HCT116 (cell line): ENCODE data around the gene DOCK7. TPM values are rescaled to one million over a fixed set of nuclear protein-coding genes. Genes with fewer than 3 reads are reported as not detected.

Experiments
- ATAC-seq: fragments of 200-7000 bp; cut with Tn5 transposase; 2 replicates; pipeline ENCODE4 v1.9.1; 2020; ENCODE audit warnings: mild to moderate bottlenecking, moderate library complexity
- BruUV-seq: library from RNA; stranded (reverse); fragments of 400-500 nt; replicated peaks from 2 replicates; lab custom pipeline; 2021; lab: Mats Ljungman, UMichigan
- CTCF ChIA-PET: fragments of 300-600 bp; sonication (Branson Sonifier 250); formaldehyde crosslinking; loops from one replicate; lab custom pipeline; 2021; ENCODE audit warnings: antibody characterized with exemption; lab: Charles Lee
- POLR2A ChIA-PET: fragments of 300-600, 350-600 bp; sonication (Branson Sonifier 250); formaldehyde crosslinking; loops from one replicate; lab custom pipeline; 2021; ENCODE audit warnings: antibody characterized with exemption; lab: Charles Lee
- RAD21 ChIA-PET, 2 experiments: fragments of 300-600 bp; sonication (Branson Sonifier 250); formaldehyde crosslinking; loops; one replicate each; lab custom pipeline; 2023; ENCODE audit warnings: low total read pairs in 2 of 2; ENCODE audit not compliant: uncharacterized antibody in 2 of 2, unreplicated experiment in 2 of 2, low non-redundant PET in 1 of 2; lab: Charles Lee
- DNase-seq: peaks from one replicate; pipeline ENCODE4 v3.0.0-alpha.2; 2010; ENCODE audit warnings: low read depth, low spot score
- H2AFZ ChIP-seq: fragments of 200-600 bp; shearing (Covaris generic), sonication (generic); 2 replicates; pipeline ENCODE4 v1.6.1; 2017; ENCODE audit warnings: low read depth, mixed run types, mixed read lengths, antibody characterized with exemption, low read length; ENCODE audit not compliant: poor library complexity, severe bottlenecking
- H3K27ac ChIP-seq: 2 replicates; pipeline ENCODE4 v1.5.1; 2012; ENCODE audit warnings: low read depth, low read length
- H3K27me3 ChIP-seq: fragments of 200-600 bp; sonication (generic); 2 replicates; pipeline ENCODE4 v1.6.1; 2016; ENCODE audit warnings: mixed run types, low read length, mixed read lengths; ENCODE audit not compliant: insufficient read depth
- H3K36me3 ChIP-seq, 2 experiments: fragments of 200-500 bp in 1 of 2; fragments of 200-600 bp in 1 of 2; sonication (Bioruptor generic) in 1 of 2; sonication (generic) in 1 of 2; 2 replicates each; pipeline versions ENCODE4 v1.5.1 to v1.6.1; 2014 to 2016; ENCODE audit warnings: low read length in 2 of 2, inconsistent platforms in 1 of 2, mixed read lengths in 1 of 2, mixed run types in 1 of 2; ENCODE audit not compliant: insufficient read depth in 2 of 2, control insufficient read depth in 1 of 2
- H3K4me1 ChIP-seq, 2 experiments: fragments of 200-600 bp in 1 of 2; sonication (generic) in 1 of 2; 2 replicates each; pipeline versions ENCODE4 v1.5.1 to v1.6.1; 2012 to 2017; ENCODE audit warnings: low read length in 2 of 2, inconsistent platforms in 1 of 2, mild to moderate bottlenecking in 1 of 2, mixed read lengths in 1 of 2, mixed run types in 1 of 2, moderate library complexity in 1 of 2; ENCODE audit not compliant: insufficient read depth in 2 of 2, control insufficient read depth in 1 of 2
- H3K4me2 ChIP-seq: fragments of 200-600 bp; sonication (generic); 2 replicates; pipeline ENCODE4 v1.6.1; 2017; ENCODE audit warnings: mixed run types, low read length, mixed read lengths
- H3K4me3 ChIP-seq, 2 experiments: fragments of 200-600 bp in 1 of 2; sonication (generic) in 1 of 2; replicated peaks in 1 of 2; 2 replicates each; pipeline ENCODE4 v1.5.1; 2011 to 2016; ENCODE audit warnings: low read length in 2 of 2, control low read depth in 1 of 2, low read depth in 1 of 2, mild to moderate bottlenecking in 1 of 2, mixed read lengths in 1 of 2, mixed run types in 1 of 2
- H3K79me2 ChIP-seq: fragments of 200-600 bp; sonication (generic); 2 replicates; pipeline ENCODE4 v1.6.1; 2017; ENCODE audit warnings: mild to moderate bottlenecking, mixed run types, low read length, moderate library complexity, mixed read lengths; ENCODE audit not compliant: insufficient read depth
- H3K9ac ChIP-seq: fragments of 200-600 bp; sonication (generic); 2 replicates; pipeline ENCODE4 v1.6.1; 2016; ENCODE audit warnings: low read length, mixed read lengths
- H3K9me2 ChIP-seq: fragments of 200-600 bp; sonication (generic), shearing (Covaris generic); 2 replicates; pipeline ENCODE4 v1.6.1; 2017; ENCODE audit warnings: mixed run types, mild to moderate bottlenecking, moderate library complexity; ENCODE audit not compliant: insufficient read depth
- H3K9me3 ChIP-seq, 2 experiments: fragments of 200-500 bp in 1 of 2; fragments of 200-600 bp in 1 of 2; sonication (Bioruptor generic) in 1 of 2; sonication (generic) in 1 of 2; 2 replicates each; pipeline ENCODE4 v1.6.1; 2014 to 2017; ENCODE audit warnings: low read length in 2 of 2, mixed read lengths in 2 of 2, inconsistent platforms in 1 of 2, low read depth in 1 of 2, mild to moderate bottlenecking in 1 of 2, mixed run types in 1 of 2, moderate library complexity in 1 of 2; ENCODE audit not compliant: control insufficient read depth in 1 of 2, insufficient read depth in 1 of 2
- H4K20me1 ChIP-seq: fragments of 200-600 bp; sonication (generic), shearing (Covaris generic); 2 replicates; pipeline ENCODE4 v1.6.1; 2017; ENCODE audit warnings: mixed run types, mild to moderate bottlenecking, moderate library complexity; ENCODE audit not compliant: insufficient read depth
- CBX3 ChIP-seq: IDR thresholded peaks from 2 replicates; pipeline ENCODE4 v1.6.1; 2012; ENCODE audit warnings: low read depth
- CEBPB ChIP-seq: IDR thresholded peaks from 2 replicates; pipeline ENCODE4 v1.6.1; 2012; ENCODE audit warnings: low read depth
- CTCF ChIP-seq, 3 experiments: fragments of 200-600 bp in 1 of 3; sonication (generic) in 1 of 3; IDR thresholded peaks in 2 of 3; conservative IDR thresholded peaks in 1 of 3; 2 replicates each; pipeline ENCODE4 v1.5.1; 2012 to 2017; ENCODE audit warnings: low read depth in 2 of 3, low read length in 2 of 3, antibody characterized with exemption in 1 of 3, borderline replicate concordance in 1 of 3, control low read depth in 1 of 3, mild to moderate bottlenecking in 1 of 3, mixed read lengths in 1 of 3, mixed run types in 1 of 3, moderate library complexity in 1 of 3; ENCODE audit not compliant: insufficient read depth in 1 of 3
- EGR1 ChIP-seq: IDR thresholded peaks from 2 replicates; pipeline ENCODE4 v1.6.1; 2012; ENCODE audit warnings: low read depth
- ELF1 ChIP-seq: IDR thresholded peaks from 2 replicates; pipeline ENCODE4 v1.6.1; 2012; ENCODE audit warnings: low read depth, borderline replicate concordance
- EZH2 ChIP-seq: fragments of 200-600 bp; sonication (generic); IDR thresholded peaks from 2 replicates; pipeline ENCODE4 v1.6.1; 2017; ENCODE audit warnings: antibody characterized with exemption, mixed run types
- EZH2phosphoT487 ChIP-seq: fragments of 200-600 bp; IDR thresholded peaks from 2 replicates; pipeline ENCODE4 v1.6.1; 2018; ENCODE audit warnings: antibody characterized with exemption, borderline replicate concordance
- FOSL1 ChIP-seq: IDR thresholded peaks from 2 replicates; pipeline ENCODE4 v1.6.1; 2012; ENCODE audit warnings: low read depth
- JUND ChIP-seq: IDR thresholded peaks from 2 replicates; pipeline ENCODE4 v1.6.1; 2012
- POLR2A ChIP-seq: IDR thresholded peaks from 2 replicates; pipeline ENCODE4 v1.7.0; 2011; ENCODE audit warnings: borderline replicate concordance; ENCODE audit not compliant: insufficient read depth, insufficient read length; ENCODE audit errors: extremely low read depth
- RAD21 ChIP-seq: IDR thresholded peaks from 2 replicates; pipeline ENCODE4 v1.6.1; 2012; ENCODE audit warnings: low read depth, mild to moderate bottlenecking
- REST ChIP-seq: IDR thresholded peaks from 2 replicates; pipeline ENCODE4 v1.6.1; 2012; ENCODE audit warnings: low read depth
- SIN3A ChIP-seq: IDR thresholded peaks from 2 replicates; pipeline ENCODE4 v1.6.1; 2012; ENCODE audit warnings: low read depth
- SP1 ChIP-seq: IDR thresholded peaks from 2 replicates; pipeline ENCODE4 v1.6.1; 2012; ENCODE audit warnings: low read depth
- SRF ChIP-seq: IDR thresholded peaks from 2 replicates; pipeline ENCODE4 v1.6.1; 2012; ENCODE audit warnings: low read depth
- YY1 ChIP-seq: IDR thresholded peaks from 2 replicates; pipeline ENCODE4 v1.6.1; 2011; ENCODE audit warnings: low read length, low read depth, moderate library complexity, mild to moderate bottlenecking; ENCODE audit not compliant: insufficient replicate concordance; ENCODE audit errors: extremely low read depth
- ZFX ChIP-seq: fragments of 450-650 bp; IDR thresholded peaks from 2 replicates; pipeline ENCODE4 v1.6.1; 2017
- ZNF274 ChIP-seq: fragments of 200-500 bp; sonication (Bioruptor generic); IDR thresholded peaks from 2 replicates; pipeline ENCODE4 v1.6.1; 2014; ENCODE audit warnings: mild to moderate bottlenecking, low read depth, low read length, inconsistent platforms
- intact Hi-C: fragments of 100-400 bp; cut with micrococcal nuclease; formaldehyde crosslinking; loops from 2 replicates; pipeline ENCODE4 v1.10.0; 2022
- total RNA-seq: library from RNA; stranded (reverse); gene quantifications from one replicate; pipeline ENCODE4 v1.2.1, GENCODE V29; 2021; ENCODE audit not compliant: unreplicated experiment
- TF ChIP-seq, protein P1 (sequence below): IDR thresholded peaks from 2 replicates; pipeline ENCODE4 v1.6.1; 2011; ENCODE audit warnings: mild to moderate bottlenecking, low read length, moderate library complexity; ENCODE audit not compliant: insufficient replicate concordance; ENCODE audit errors: extremely low read depth
- TF ChIP-seq, protein P2 (sequence below): IDR thresholded peaks from 2 replicates; pipeline ENCODE4 v1.6.1; 2012

Gene DOCK7
- total RNA-seq, 1 experiment from 2014 or later: 49.0 TPM

DNA sequence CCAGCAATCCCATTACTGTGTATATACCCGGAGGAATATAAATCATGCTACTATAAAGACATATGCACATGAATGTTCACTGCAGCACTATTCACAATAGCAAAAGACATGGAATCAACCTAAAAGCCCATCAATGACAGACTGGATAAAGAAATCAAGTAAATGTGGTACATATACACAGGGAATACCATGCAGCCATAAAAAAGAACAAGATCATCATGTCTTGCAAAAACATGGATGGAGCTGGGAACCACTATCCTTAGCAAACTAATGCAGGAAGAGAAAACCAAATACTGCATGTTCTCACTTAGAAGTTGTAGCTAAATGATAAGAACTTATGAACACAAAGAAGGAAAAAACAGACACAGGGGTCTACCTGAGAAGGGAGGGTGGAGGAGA, 97.2 kb downstream of the DOCK7 start:
- H3K4me3 ChIP-seq: no peak overlapping the region
- intact Hi-C loops: no loop called here
- H3K27ac ChIP-seq: no peak overlapping the region
- H3K79me2 ChIP-seq: no peaks in the 10 kb centered on the region
- no peaks in the 10 kb centered on the region for H3K9me2 ChIP-seq
- ChIA-PET RAD21 (no interaction called here), CTCF (no interaction called here), POLR2A (no interaction called here)
- H3K4me2 ChIP-seq: no peak overlapping the region
- ATAC-seq: no peak
- H2AFZ ChIP-seq: no peak overlapping the region
- no peaks in the 10 kb centered on the region for H3K4me1 ChIP-seq
- no peaks in the 10 kb centered on the region for H3K36me3 ChIP-seq
- TF ChIP-seq ZFX: no peak
- no peak for TF ChIP-seq SP1
- no peak for TF ChIP-seq EGR1
- TF ChIP-seq JUND: no peak
- TF ChIP-seq RAD21: no peak
- no peak for TF ChIP-seq ZNF274
- TF ChIP-seq, protein P1, sequence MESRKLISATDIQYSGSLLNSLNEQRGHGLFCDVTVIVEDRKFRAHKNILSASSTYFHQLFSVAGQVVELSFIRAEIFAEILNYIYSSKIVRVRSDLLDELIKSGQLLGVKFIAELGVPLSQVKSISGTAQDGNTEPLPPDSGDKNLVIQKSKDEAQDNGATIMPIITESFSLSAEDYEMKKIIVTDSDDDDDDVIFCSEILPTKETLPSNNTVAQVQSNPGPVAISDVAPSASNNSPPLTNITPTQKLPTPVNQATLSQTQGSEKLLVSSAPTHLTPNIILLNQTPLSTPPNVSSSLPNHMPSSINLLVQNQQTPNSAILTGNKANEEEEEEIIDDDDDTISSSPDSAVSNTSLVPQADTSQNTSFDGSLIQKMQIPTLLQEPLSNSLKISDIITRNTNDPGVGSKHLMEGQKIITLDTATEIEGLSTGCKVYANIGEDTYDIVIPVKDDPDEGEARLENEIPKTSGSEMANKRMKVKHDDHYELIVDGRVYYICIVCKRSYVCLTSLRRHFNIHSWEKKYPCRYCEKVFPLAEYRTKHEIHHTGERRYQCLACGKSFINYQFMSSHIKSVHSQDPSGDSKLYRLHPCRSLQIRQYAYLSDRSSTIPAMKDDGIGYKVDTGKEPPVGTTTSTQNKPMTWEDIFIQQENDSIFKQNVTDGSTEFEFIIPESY: no peak
- TF ChIP-seq ELF1: no peak
- TF ChIP-seq SRF: no peak
- TF ChIP-seq CBX3: no peak
- no peak for TF ChIP-seq EZH2phosphoT487
- no peak for TF ChIP-seq EZH2
- TF ChIP-seq CEBPB: no peak
- TF ChIP-seq REST: no peak
- TF ChIP-seq, protein P2, sequence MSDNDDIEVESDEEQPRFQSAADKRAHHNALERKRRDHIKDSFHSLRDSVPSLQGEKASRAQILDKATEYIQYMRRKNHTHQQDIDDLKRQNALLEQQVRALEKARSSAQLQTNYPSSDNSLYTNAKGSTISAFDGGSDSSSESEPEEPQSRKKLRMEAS: no peak
- TF ChIP-seq FOSL1: no peak
- no peak for TF ChIP-seq SIN3A
- no peak for TF ChIP-seq CTCF (IDR thresholded peaks at IDR 0.05 in 2 of 3, conservative IDR thresholded peaks at IDR 0.05 in 1 of 3; ENCODE audit: borderline replicate concordance in 1 of 3, insufficient read depth in 1 of 3, low read depth in 2 of 3, low read length in 2 of 3)
- no peak for TF ChIP-seq YY1
- TF ChIP-seq POLR2A: no peak
- H3K9ac ChIP-seq: no peak overlapping the region
- BruUV-seq: no TSS peak
- H3K27me3 ChIP-seq: no peaks in the 10 kb centered on the region
- DNase-seq: no peak
- no peaks in the 10 kb centered on the region for H3K9me3 ChIP-seq
- H4K20me1 ChIP-seq: no peaks in the 10 kb centered on the region
